Liver (tissue), 9 donors: Measurements from ENCODE around the gene PDPN. TPM values are rescaled to one million over a fixed set of nuclear protein-coding genes. Genes with fewer than 3 reads are reported as not detected.

Source experiments
- DNase-seq: peaks from one replicate; pipeline ENCODE4 v3.0.0-alpha.2; 2017; ENCODE audit warnings: low spot score
- H3K27ac ChIP-seq, 2 donors: one replicate each; pipeline ENCODE4 v1.7.0; 2013; ENCODE audit warnings: inconsistent platforms in 2 of 2, low read length in 2 of 2, control low read depth in 1 of 2, low read depth in 1 of 2, mild to moderate bottlenecking in 1 of 2
- H3K27me3 ChIP-seq, 4 donors: one replicate each; pipeline versions ENCODE4 v1.6.1 to v1.7.0; 2013; ENCODE audit warnings: low read length in 3 of 4, inconsistent platforms in 1 of 4, mild to moderate bottlenecking in 1 of 4, moderate library complexity in 1 of 4; ENCODE audit not compliant: control insufficient read depth in 4 of 4, insufficient read depth in 4 of 4
- H3K36me3 ChIP-seq, 4 donors: one replicate each; pipeline versions ENCODE4 v1.6.1 to v1.7.0; 2013; ENCODE audit warnings: low read length in 3 of 4, mild to moderate bottlenecking in 3 of 4, low read depth in 1 of 4, moderate library complexity in 1 of 4; ENCODE audit not compliant: control insufficient read depth in 4 of 4, insufficient read depth in 3 of 4
- H3K4me1 ChIP-seq, 4 donors: one replicate each; pipeline versions ENCODE4 v1.6.1 to v1.7.0; 2013; ENCODE audit warnings: low read length in 3 of 4, mild to moderate bottlenecking in 3 of 4, moderate library complexity in 1 of 4; ENCODE audit not compliant: control insufficient read depth in 4 of 4, insufficient read depth in 4 of 4
- H3K4me3 ChIP-seq, 3 donors: one replicate each; pipeline versions ENCODE4 v1.6.1 to v1.7.0; 2013; ENCODE audit warnings: low read length in 3 of 3, control low read depth in 1 of 3, low read depth in 1 of 3, mild to moderate bottlenecking in 1 of 3
- H3K9ac ChIP-seq, 2 donors: one replicate each; pipeline ENCODE4 v1.7.0; 2013; ENCODE audit warnings: low read length in 2 of 2, mild to moderate bottlenecking in 2 of 2, moderate library complexity in 2 of 2, control low read depth in 1 of 2, low read depth in 1 of 2
- H3K9me3 ChIP-seq, 4 donors: one replicate each; pipeline versions ENCODE4 v1.6.1 to v1.7.0; 2013; ENCODE audit warnings: low read length in 3 of 4; ENCODE audit not compliant: control insufficient read depth in 4 of 4
- EGR1 ChIP-seq, 2 donors: IDR thresholded peaks; 2 replicates each; pipeline ENCODE4 v1.6.1; 2016 to 2018; ENCODE audit warnings: antibody characterized with exemption in 2 of 2, low read depth in 2 of 2
- FOXA1 ChIP-seq: IDR thresholded peaks from 2 replicates; pipeline ENCODE4 v1.6.1; 2016; ENCODE audit warnings: antibody characterized with exemption
- FOXA2 ChIP-seq: IDR thresholded peaks from 2 replicates; pipeline ENCODE4 v1.6.1; 2016; ENCODE audit warnings: antibody characterized with exemption
- GABPA ChIP-seq, 2 donors: IDR thresholded peaks in 1 of 2; conservative IDR thresholded peaks in 1 of 2; 2 replicates each; pipeline ENCODE4 v1.6.1; 2016; ENCODE audit warnings: antibody characterized with exemption in 2 of 2, mild to moderate bottlenecking in 1 of 2, moderate library complexity in 1 of 2
- HNF4A ChIP-seq, 2 donors: conservative IDR thresholded peaks; 2 replicates each; pipeline ENCODE4 v1.6.1; 2016; ENCODE audit warnings: antibody characterized with exemption in 2 of 2, mild to moderate bottlenecking in 2 of 2
- HNF4G ChIP-seq: IDR thresholded peaks from 2 replicates; pipeline ENCODE4 v1.6.1; 2016; ENCODE audit warnings: antibody characterized with exemption
- JUND ChIP-seq, 2 donors: IDR thresholded peaks; 2 replicates each; pipeline ENCODE4 v1.6.1; 2016; ENCODE audit warnings: antibody characterized with exemption in 2 of 2
- NR2F2 ChIP-seq: IDR thresholded peaks from 2 replicates; pipeline ENCODE4 v1.6.1; 2016; ENCODE audit warnings: antibody characterized with exemption
- RAD21 ChIP-seq, 2 donors: IDR thresholded peaks; 2 replicates each; pipeline ENCODE4 v1.6.1; 2016; ENCODE audit warnings: antibody characterized with exemption in 2 of 2, mild to moderate bottlenecking in 2 of 2
- RXRA ChIP-seq, 2 donors: IDR thresholded peaks; 2 replicates each; pipeline ENCODE4 v1.6.1; 2017 to 2018; ENCODE audit warnings: antibody characterized with exemption in 2 of 2, mild to moderate bottlenecking in 1 of 2
- SP1 ChIP-seq: IDR thresholded peaks from 2 replicates; pipeline ENCODE4 v1.6.1; 2018; ENCODE audit warnings: antibody characterized with exemption, mild to moderate bottlenecking
- TAF1 ChIP-seq: conservative IDR thresholded peaks from 2 replicates; pipeline ENCODE4 v1.6.1; 2016; ENCODE audit warnings: antibody characterized with exemption, mild to moderate bottlenecking
- YY1 ChIP-seq: IDR thresholded peaks from 2 replicates; pipeline ENCODE4 v1.6.1; 2016; ENCODE audit warnings: antibody characterized with exemption, mild to moderate bottlenecking
- WGBS: extraction: QIAGEN DNeasy Blood & Tissue Kit; methylation state at CpG from one replicate; pipeline ENCODE4 v1.1.7; 2013; 5-methylcytosine and 5-hydroxymethylcytosine counted together
- polyA plus RNA-seq, 2 donors: library from polyadenylated mRNA; stranded (reverse) in 1 of 2; unstranded in 1 of 2; fragments of 200-250 nt in 1 of 2; fragments of >200 nt in 1 of 2; fragmentation: Nextera tagmentation in 1 of 2; extraction: Ambion mirVana in 1 of 2; gene quantifications; one replicate each; pipeline versions ENCODE4 v1.2.1 to v1.2.3, GENCODE V29; 2013 to 2015
- total RNA-seq, 2 donors: library from RNA; depleted of rRNA; stranded (reverse); fragments of >200 nt; gene quantifications; one replicate each; pipeline ENCODE4 v1.2.3, GENCODE V29; 2014
- TF ChIP-seq, protein P1 (sequence below): IDR thresholded peaks from 2 replicates; pipeline ENCODE4 v1.6.1; 2016; ENCODE audit warnings: antibody characterized with exemption, mild to moderate bottlenecking
- TF ChIP-seq, protein P2 (sequence below): IDR thresholded peaks from 2 replicates; pipeline ENCODE4 v1.6.1; 2016; ENCODE audit warnings: antibody characterized with exemption
- TF ChIP-seq, protein P3 (sequence below): fragments of 150-350 bp; IDR thresholded peaks from 2 replicates; pipeline ENCODE4 v1.5.1; 2017; ENCODE audit warnings: improper control_type of control experiment, low read depth, low read length; ENCODE audit not compliant: missing input control
- TF ChIP-seq, protein P4 (sequence below): IDR thresholded peaks from 2 replicates; pipeline ENCODE4 v1.6.1; 2016; ENCODE audit warnings: antibody characterized with exemption
- TF ChIP-seq, protein P5 (sequence below): IDR thresholded peaks from 2 replicates; pipeline ENCODE4 v1.6.1; 2016; ENCODE audit warnings: antibody characterized with exemption
- donor health status: healthy.
- donor health status: healthy.
- donor health status: healthy.
- donor health status: healthy.
- donor health status: healthy.

Gene PDPN
- total and polyA plus RNA-seq, 4 donors: 0.09 to 0.31 (median 0.21) TPM

DNA sequence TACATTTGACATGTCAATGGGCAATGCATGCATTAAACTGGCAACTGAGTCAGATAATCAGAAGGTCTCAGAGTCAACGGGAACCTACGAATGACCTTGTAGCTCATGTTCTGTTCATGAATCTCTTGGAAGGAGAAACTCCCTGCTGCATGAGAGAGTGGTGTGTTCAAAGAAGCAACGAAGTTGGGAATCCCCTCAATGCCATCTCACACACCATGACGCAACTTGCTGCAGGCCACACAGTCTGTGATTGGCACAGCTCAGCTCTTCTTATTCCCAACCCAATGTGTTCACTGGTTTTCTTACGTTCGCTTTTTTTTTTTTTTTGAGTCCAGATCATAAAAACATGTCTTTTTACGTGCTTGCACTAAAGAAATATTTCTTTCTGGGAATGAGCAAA, 62.9 kb downstream of the PDPN start:
- Histone ChIP-seq H3K27ac (no peak overlapping the region), H3K4me3 (no peak overlapping the region), H3K36me3 (no peaks in the 10 kb centered on the region), H3K4me1 (no peaks in the 10 kb centered on the region), H3K27me3 (no peaks in the 10 kb centered on the region), H3K9me3 (no peaks in the 10 kb centered on the region), H3K9ac (no peak overlapping the region)
- DNase-seq: no peak
- 85% methylated on average over 7 of the region's 7 CpGs for WGBS
- TF ChIP-seq, protein P1, sequence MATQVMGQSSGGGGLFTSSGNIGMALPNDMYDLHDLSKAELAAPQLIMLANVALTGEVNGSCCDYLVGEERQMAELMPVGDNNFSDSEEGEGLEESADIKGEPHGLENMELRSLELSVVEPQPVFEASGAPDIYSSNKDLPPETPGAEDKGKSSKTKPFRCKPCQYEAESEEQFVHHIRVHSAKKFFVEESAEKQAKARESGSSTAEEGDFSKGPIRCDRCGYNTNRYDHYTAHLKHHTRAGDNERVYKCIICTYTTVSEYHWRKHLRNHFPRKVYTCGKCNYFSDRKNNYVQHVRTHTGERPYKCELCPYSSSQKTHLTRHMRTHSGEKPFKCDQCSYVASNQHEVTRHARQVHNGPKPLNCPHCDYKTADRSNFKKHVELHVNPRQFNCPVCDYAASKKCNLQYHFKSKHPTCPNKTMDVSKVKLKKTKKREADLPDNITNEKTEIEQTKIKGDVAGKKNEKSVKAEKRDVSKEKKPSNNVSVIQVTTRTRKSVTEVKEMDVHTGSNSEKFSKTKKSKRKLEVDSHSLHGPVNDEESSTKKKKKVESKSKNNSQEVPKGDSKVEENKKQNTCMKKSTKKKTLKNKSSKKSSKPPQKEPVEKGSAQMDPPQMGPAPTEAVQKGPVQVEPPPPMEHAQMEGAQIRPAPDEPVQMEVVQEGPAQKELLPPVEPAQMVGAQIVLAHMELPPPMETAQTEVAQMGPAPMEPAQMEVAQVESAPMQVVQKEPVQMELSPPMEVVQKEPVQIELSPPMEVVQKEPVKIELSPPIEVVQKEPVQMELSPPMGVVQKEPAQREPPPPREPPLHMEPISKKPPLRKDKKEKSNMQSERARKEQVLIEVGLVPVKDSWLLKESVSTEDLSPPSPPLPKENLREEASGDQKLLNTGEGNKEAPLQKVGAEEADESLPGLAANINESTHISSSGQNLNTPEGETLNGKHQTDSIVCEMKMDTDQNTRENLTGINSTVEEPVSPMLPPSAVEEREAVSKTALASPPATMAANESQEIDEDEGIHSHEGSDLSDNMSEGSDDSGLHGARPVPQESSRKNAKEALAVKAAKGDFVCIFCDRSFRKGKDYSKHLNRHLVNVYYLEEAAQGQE: no peak
- TF ChIP-seq JUND (IDR thresholded peaks at IDR 0.05) (no peak), HNF4A (conservative IDR thresholded peaks at IDR 0.05) (no peak), HNF4G (no peak), RXRA (IDR thresholded peaks at IDR 0.05) (no peak), SP1 (no peak), GABPA (IDR thresholded peaks at IDR 0.05 in 1 of 2, conservative IDR thresholded peaks at IDR 0.05 in 1 of 2) (no peak), FOXA1 (no peak), YY1 (no peak), EGR1 (IDR thresholded peaks at IDR 0.05; ENCODE audit: low read depth in 2 of 2) (no peak), NR2F2 (no peak), FOXA2 (no peak), TAF1 (no peak), RAD21 (IDR thresholded peaks at IDR 0.05) (no peak)
- TF ChIP-seq, protein P2, sequence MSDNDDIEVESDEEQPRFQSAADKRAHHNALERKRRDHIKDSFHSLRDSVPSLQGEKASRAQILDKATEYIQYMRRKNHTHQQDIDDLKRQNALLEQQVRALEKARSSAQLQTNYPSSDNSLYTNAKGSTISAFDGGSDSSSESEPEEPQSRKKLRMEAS: no peak
- TF ChIP-seq, protein P3, sequence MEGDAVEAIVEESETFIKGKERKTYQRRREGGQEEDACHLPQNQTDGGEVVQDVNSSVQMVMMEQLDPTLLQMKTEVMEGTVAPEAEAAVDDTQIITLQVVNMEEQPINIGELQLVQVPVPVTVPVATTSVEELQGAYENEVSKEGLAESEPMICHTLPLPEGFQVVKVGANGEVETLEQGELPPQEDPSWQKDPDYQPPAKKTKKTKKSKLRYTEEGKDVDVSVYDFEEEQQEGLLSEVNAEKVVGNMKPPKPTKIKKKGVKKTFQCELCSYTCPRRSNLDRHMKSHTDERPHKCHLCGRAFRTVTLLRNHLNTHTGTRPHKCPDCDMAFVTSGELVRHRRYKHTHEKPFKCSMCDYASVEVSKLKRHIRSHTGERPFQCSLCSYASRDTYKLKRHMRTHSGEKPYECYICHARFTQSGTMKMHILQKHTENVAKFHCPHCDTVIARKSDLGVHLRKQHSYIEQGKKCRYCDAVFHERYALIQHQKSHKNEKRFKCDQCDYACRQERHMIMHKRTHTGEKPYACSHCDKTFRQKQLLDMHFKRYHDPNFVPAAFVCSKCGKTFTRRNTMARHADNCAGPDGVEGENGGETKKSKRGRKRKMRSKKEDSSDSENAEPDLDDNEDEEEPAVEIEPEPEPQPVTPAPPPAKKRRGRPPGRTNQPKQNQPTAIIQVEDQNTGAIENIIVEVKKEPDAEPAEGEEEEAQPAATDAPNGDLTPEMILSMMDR: no peak
- TF ChIP-seq, protein P4, sequence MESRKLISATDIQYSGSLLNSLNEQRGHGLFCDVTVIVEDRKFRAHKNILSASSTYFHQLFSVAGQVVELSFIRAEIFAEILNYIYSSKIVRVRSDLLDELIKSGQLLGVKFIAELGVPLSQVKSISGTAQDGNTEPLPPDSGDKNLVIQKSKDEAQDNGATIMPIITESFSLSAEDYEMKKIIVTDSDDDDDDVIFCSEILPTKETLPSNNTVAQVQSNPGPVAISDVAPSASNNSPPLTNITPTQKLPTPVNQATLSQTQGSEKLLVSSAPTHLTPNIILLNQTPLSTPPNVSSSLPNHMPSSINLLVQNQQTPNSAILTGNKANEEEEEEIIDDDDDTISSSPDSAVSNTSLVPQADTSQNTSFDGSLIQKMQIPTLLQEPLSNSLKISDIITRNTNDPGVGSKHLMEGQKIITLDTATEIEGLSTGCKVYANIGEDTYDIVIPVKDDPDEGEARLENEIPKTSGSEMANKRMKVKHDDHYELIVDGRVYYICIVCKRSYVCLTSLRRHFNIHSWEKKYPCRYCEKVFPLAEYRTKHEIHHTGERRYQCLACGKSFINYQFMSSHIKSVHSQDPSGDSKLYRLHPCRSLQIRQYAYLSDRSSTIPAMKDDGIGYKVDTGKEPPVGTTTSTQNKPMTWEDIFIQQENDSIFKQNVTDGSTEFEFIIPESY: no peak
- TF ChIP-seq, protein P5, sequence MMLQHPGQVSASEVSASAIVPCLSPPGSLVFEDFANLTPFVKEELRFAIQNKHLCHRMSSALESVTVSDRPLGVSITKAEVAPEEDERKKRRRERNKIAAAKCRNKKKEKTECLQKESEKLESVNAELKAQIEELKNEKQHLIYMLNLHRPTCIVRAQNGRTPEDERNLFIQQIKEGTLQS: no peak
